Parathyroid adenoma (tissue), 2 donors: Measurements from ENCODE around the gene INTU.
A peak's percentile ranks its signal among the peaks of the same experiment; 100 is the strongest.

Experiments
- H2AFZ ChIP-seq: fragments of 300-600 bp; sonication (generic); one replicate; pipeline ENCODE4 v1.7.0; 2017; ENCODE audit warnings: antibody characterized with exemption, mild to moderate bottlenecking
- H3K27ac ChIP-seq: fragments of 300-600 bp; sonication (generic); one replicate; pipeline ENCODE4 v1.7.0; 2017
- H3K27me3 ChIP-seq: fragments of 300-600 bp; sonication (generic); one replicate; pipeline ENCODE4 v1.7.0; 2017; ENCODE audit warnings: low read length; ENCODE audit not compliant: control insufficient read depth, insufficient read depth
- H3K36me3 ChIP-seq: fragments of 300-600 bp; sonication (generic); one replicate; pipeline ENCODE4 v1.7.0; 2017; ENCODE audit warnings: low read length; ENCODE audit not compliant: control insufficient read depth, insufficient read depth
- H3K4me1 ChIP-seq: fragments of 300-600 bp; sonication (generic); one replicate; pipeline ENCODE4 v1.7.0; 2017; ENCODE audit warnings: control low read depth
- H3K4me2 ChIP-seq: fragments of 300-600 bp; sonication (generic); one replicate; pipeline ENCODE4 v1.7.0; 2017; ENCODE audit warnings: low read length
- H3K4me3 ChIP-seq: fragments of 300-600 bp; sonication (generic); one replicate; pipeline ENCODE4 v1.7.0; 2017; ENCODE audit warnings: low read depth, low read length
- H3K79me2 ChIP-seq: fragments of 300-600 bp; sonication (generic); one replicate; pipeline ENCODE4 v1.7.0; 2017; ENCODE audit warnings: control low read depth
- H3K9ac ChIP-seq: fragments of 300-600 bp; sonication (generic); one replicate; pipeline ENCODE4 v1.7.0; 2017; ENCODE audit warnings: mild to moderate bottlenecking
- H3K9me3 ChIP-seq: fragments of 300-600 bp; sonication (generic); one replicate; pipeline ENCODE4 v1.7.0; 2017; ENCODE audit warnings: low read length; ENCODE audit not compliant: control insufficient read depth
- TF ChIP-seq, protein P1 (sequence below): fragments of 300-600 bp; sonication (generic); IDR thresholded peaks from one replicate; pipeline ENCODE4 v1.7.0; 2017; ENCODE audit warnings: antibody characterized with exemption, mild to moderate bottlenecking
- donor health status: primary hyperparathyroidism.

INTU gene

GRCh38 chr4:127732623-127733328 is 100.0 kb downstream of the INTU start:
- Histone ChIP-seq H3K9ac (no peak overlapping the region), H3K79me2 (no peaks in the 10 kb centered on the region), H3K4me3 (no peak overlapping the region), H2AFZ (no peak overlapping the region), H3K9me3 (no peaks in the 10 kb centered on the region), H3K27ac (no peak overlapping the region), H3K4me2 (no peak overlapping the region), H3K36me3 (no peaks in the 10 kb centered on the region), H3K4me1 (no peaks in the 10 kb centered on the region), H3K27me3 (no peaks in the 10 kb centered on the region)
- TF ChIP-seq, protein P1, sequence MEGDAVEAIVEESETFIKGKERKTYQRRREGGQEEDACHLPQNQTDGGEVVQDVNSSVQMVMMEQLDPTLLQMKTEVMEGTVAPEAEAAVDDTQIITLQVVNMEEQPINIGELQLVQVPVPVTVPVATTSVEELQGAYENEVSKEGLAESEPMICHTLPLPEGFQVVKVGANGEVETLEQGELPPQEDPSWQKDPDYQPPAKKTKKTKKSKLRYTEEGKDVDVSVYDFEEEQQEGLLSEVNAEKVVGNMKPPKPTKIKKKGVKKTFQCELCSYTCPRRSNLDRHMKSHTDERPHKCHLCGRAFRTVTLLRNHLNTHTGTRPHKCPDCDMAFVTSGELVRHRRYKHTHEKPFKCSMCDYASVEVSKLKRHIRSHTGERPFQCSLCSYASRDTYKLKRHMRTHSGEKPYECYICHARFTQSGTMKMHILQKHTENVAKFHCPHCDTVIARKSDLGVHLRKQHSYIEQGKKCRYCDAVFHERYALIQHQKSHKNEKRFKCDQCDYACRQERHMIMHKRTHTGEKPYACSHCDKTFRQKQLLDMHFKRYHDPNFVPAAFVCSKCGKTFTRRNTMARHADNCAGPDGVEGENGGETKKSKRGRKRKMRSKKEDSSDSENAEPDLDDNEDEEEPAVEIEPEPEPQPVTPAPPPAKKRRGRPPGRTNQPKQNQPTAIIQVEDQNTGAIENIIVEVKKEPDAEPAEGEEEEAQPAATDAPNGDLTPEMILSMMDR = peak; percentile 25

DNA sequence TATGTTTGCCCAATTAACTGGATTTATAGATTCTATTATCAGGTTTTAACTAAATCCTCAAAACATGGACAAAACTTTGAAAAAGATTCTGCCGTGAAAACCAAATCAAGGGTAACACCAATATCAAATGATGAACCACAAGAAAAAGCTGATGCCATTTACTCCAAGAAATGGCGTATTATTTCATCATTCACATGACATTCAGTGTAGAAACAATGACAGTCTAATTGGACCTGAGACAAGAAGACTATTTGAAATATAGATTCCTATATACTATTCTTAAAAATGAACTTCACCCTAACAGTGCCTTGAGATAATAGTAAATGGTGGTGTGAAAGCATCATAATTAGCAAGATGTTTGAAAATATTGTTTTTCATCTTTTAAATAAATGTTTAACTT is 102.2 kb downstream of the INTU start:
- Histone ChIP-seq H3K27me3 (no peaks in the 10 kb centered on the region), H3K4me1 (no peaks in the 10 kb centered on the region), H3K4me2 (no peak overlapping the region), H3K9ac (no peak overlapping the region), H2AFZ (no peak overlapping the region), H3K79me2 (no peaks in the 10 kb centered on the region), H3K36me3 (no peaks in the 10 kb centered on the region), H3K27ac (no peak overlapping the region), H3K4me3 (no peak overlapping the region), H3K9me3 (no peaks in the 10 kb centered on the region)
- TF ChIP-seq, protein P1 = no peak

GRCh38 chr4:127737295-127737694 is 104.5 kb downstream of the INTU start:
- no peaks in the 10 kb centered on the region for H3K4me1 ChIP-seq
- no peaks in the 10 kb centered on the region for H3K36me3 ChIP-seq
- no peak overlapping the region for H3K27ac ChIP-seq
- no peaks in the 10 kb centered on the region for H3K79me2 ChIP-seq
- no peak overlapping the region for H2AFZ ChIP-seq
- TF ChIP-seq, protein P1 = no peak
- H3K4me3 ChIP-seq = no peak overlapping the region
- no peaks in the 10 kb centered on the region for H3K9me3 ChIP-seq
- H3K9ac ChIP-seq = no peak overlapping the region
- H3K4me2 ChIP-seq = no peak overlapping the region
- no peaks in the 10 kb centered on the region for H3K27me3 ChIP-seq

DNA sequence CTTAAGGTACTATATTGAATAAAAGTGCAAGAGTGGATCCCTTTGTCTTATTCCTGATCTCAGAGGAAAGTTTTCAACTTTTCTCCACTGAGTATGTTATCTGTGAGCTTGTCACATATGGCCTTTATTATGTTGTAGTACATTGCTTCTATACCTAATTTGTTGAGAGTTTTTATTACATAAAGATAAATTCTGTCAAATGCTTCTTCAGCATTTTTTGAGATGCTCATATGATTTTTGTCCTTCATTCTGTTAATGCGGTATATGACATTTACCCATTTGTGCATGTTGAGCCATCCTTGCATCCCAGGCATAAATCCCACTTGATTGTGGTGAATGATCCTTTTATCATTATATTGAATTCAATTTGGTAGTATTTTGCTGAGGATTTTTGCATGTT is 108.5 kb downstream of the INTU start:
- Histone ChIP-seq H3K27me3 (no peaks in the 10 kb centered on the region), H3K4me2 (no peak overlapping the region), H3K36me3 (no peaks in the 10 kb centered on the region), H3K9me3 (no peaks in the 10 kb centered on the region), H3K9ac (no peak overlapping the region), H3K27ac (no peak overlapping the region), H3K79me2 (no peaks in the 10 kb centered on the region), H3K4me3 (no peak overlapping the region), H2AFZ (no peak overlapping the region), H3K4me1 (no peaks in the 10 kb centered on the region)
- TF ChIP-seq, protein P1 = no peak

DNA sequence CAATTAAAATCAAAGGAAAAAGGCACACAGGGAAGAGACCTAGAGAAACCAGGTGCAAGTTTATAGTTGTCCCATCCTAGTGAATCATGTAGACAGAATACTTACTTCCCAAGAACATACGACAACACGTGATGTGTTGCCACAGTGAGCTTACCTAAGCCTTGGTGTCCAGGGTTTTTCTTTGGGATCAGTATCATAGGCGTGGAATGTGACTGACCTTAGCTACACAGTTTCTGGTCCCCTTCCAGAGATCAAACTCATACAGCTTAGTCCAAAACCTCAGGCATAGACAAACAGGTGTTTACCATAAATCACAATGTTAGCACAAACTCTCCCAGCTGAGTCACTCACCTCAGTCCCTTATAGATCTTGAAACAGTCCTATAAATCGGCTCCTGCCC is 115.1 kb downstream of the INTU start:
- Histone ChIP-seq H3K9me3 (no peaks in the 10 kb centered on the region), H3K4me1 (no peaks in the 10 kb centered on the region), H3K4me2 (no peak overlapping the region), H3K27me3 (no peaks in the 10 kb centered on the region), H3K79me2 (no peaks in the 10 kb centered on the region), H2AFZ (no peak overlapping the region), H3K36me3 (no peaks in the 10 kb centered on the region), H3K9ac (no peak overlapping the region), H3K27ac (no peak overlapping the region), H3K4me3 (no peak overlapping the region)
- TF ChIP-seq, protein P1 = no peak
